ENCODE measurements around the gene IGF1.

Gene IGF1

DNA sequence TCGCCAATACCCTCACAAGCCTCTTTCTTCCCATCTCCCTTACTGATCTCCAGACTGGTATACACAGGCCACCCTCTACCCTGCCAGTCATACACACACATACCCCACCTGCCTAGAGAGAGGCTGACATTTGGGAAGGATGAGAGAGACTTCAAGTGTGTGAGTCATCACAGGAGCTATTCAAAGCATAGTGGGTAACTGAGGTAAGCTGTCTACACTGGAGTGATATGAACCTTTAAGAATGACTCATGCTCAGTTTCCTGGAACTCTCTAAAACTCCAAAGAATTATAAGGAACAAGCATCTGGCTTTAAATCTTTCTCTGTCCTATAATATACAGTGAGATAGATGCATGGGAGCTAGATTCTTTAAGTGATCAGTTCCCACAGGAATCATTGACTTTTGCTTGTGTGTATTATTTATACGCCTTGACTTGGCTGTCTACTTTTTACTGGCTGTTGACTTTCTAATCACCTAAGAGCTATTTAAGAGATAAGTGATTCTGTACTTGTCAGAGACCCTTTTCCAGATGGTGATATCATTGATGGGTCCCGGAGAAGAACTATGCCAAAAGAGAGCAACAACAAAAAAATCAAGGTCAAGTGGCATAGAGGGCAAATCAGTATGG is 5.8 kb downstream of the IGF1 start:
- Histone ChIP-seq H3K27me3 (ENCODE audit: insufficient read depth, low read length) (no peaks in the 10 kb centered on the region), H3K9ac (ENCODE audit: low read depth, low read length) (no peak overlapping the region), H3K9me3 (ENCODE audit: insufficient read depth, low read depth, low read length) (no peaks in the 10 kb centered on the region), H3K27ac (ENCODE audit: low read length) (no peak overlapping the region), H3K4me3 (ENCODE audit: low read length) (no peak overlapping the region), H3K36me3 (ENCODE audit: insufficient read depth, low read depth, low read length) (no peaks in the 10 kb centered on the region), H3K4me1 (ENCODE audit: insufficient read depth, low read length) (peaks cover 9% of the 10 kb centered on the region)

DNA sequence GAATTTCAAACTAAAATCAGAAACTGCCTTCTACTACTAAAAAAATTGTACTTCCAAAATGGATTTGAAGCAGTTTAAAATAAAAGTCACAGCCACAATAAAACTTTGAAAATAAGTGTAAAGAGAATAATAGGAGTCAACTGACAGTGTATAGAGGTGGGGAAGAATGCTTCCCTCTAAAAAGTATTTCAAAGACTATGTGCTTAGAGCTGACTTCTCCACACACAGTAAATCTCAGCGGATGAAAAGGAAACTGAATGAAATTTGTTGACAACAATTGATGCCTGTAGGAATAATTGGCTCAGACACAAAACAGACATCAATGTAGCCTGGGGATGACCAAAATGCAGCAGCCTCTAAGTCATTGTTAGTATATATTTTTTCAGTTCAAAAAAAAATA is 7.9 kb downstream of the IGF1 start:
- no peak overlapping the region for H3K27ac ChIP-seq (ENCODE audit: low read length)
- H3K9ac ChIP-seq (ENCODE audit: low read depth, low read length) = no peak overlapping the region
- no peaks in the 10 kb centered on the region for H3K4me1 ChIP-seq (ENCODE audit: insufficient read depth, low read length)
- H3K9me3 ChIP-seq (ENCODE audit: insufficient read depth, low read depth, low read length) = no peaks in the 10 kb centered on the region
- no peaks in the 10 kb centered on the region for H3K27me3 ChIP-seq (ENCODE audit: insufficient read depth, low read length)
- no peak overlapping the region for H3K4me3 ChIP-seq (ENCODE audit: low read length)
- H3K36me3 ChIP-seq (ENCODE audit: insufficient read depth, low read depth, low read length) = no peaks in the 10 kb centered on the region

DNA sequence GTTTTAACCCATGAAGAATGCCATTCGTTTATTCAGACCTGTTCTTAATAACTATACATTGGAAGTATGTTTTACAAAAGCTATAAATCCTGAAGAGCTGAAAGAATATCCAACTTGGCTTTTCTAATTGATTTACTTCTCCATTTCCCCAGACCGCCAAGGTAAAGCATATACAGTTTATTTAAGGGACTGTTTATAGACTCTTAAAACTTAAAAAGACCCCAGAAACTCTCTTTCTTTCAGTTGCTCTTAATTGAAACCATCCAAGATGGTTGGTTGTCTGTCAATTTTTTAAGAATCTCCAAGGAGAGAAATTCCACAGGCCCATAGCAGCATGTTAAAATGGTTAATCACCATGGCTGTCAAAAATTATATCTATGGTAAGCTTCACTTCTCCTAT is 8.8 kb downstream of the IGF1 start:
- no peaks in the 10 kb centered on the region for H3K4me1 ChIP-seq (ENCODE audit: insufficient read depth, low read length)
- H3K9ac ChIP-seq (ENCODE audit: low read depth, low read length) = no peak overlapping the region
- no peaks in the 10 kb centered on the region for H3K27me3 ChIP-seq (ENCODE audit: insufficient read depth, low read length)
- no peak overlapping the region for H3K4me3 ChIP-seq (ENCODE audit: low read length)
- no peak overlapping the region for H3K27ac ChIP-seq (ENCODE audit: low read length)
- H3K36me3 ChIP-seq (ENCODE audit: insufficient read depth, low read depth, low read length) = no peaks in the 10 kb centered on the region
- H3K9me3 ChIP-seq (ENCODE audit: insufficient read depth, low read depth, low read length) = no peaks in the 10 kb centered on the region

DNA sequence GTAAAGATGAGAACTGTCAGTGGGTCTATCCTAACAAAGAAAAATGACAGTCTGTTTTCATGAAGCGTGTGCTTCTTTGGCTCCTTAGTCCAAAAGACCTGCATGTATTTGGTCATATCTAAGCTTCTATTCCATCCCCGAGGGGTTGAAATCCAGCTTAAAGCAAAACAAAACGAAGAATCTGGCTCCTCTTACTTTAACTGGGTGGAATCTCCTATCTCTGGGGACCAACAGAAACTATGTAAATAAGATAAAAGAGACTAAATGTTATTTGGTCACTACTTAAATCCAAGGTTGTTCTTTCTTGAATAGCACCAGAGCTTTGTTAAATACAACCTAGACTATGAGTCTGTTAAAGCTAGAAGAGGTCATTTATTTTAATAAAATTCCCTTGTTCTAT is 9.4 kb downstream of the IGF1 start:
- H3K27me3 ChIP-seq (ENCODE audit: insufficient read depth, low read length) = no peaks in the 10 kb centered on the region
- no peak overlapping the region for H3K9ac ChIP-seq (ENCODE audit: low read depth, low read length)
- no peaks in the 10 kb centered on the region for H3K36me3 ChIP-seq (ENCODE audit: insufficient read depth, low read depth, low read length)
- no peaks in the 10 kb centered on the region for H3K4me1 ChIP-seq (ENCODE audit: insufficient read depth, low read length)
- H3K27ac ChIP-seq (ENCODE audit: low read length) = no peak overlapping the region
- H3K9me3 ChIP-seq (ENCODE audit: insufficient read depth, low read depth, low read length) = no peaks in the 10 kb centered on the region
- H3K4me3 ChIP-seq (ENCODE audit: low read length) = no peak overlapping the region

DNA sequence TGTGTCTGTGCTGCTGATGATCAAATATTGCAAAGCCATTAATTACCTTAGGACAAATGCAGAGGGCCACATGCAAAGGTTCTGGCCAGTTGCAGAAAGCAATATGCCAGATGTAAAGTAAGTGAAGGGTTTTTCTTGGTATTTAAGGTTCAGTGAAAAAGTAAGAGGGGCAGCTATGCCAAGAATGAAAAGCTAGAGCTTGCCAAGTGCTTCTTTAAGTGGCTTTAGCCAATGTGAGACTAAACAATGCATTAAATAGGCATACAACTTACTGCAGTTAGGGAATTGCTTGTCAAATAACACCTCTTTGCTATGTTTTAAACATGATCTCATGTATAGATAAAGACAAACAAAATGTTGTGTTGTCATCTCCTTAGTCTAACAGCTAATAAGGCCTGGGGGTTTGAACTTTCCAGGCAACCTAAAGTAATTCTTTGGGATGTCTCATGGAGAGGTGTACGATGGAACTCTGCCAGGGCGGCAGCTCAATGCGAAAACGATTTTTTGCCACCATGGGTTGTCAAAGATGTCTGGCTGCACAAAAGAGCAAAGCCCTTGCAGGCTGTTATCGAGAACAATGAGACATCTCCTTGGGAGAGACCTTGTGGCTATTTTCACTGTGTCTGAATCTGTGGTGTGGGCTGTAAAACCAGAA is 12.0 kb downstream of the IGF1 start:
- H3K4me3 ChIP-seq (ENCODE audit: low read length) = no peak overlapping the region
- no peaks in the 10 kb centered on the region for H3K9me3 ChIP-seq (ENCODE audit: insufficient read depth, low read depth, low read length)
- no peak overlapping the region for H3K27ac ChIP-seq (ENCODE audit: low read length)
- H3K9ac ChIP-seq (ENCODE audit: low read depth, low read length) = no peak overlapping the region
- no peaks in the 10 kb centered on the region for H3K36me3 ChIP-seq (ENCODE audit: insufficient read depth, low read depth, low read length)
- H3K4me1 ChIP-seq (ENCODE audit: insufficient read depth, low read length) = no peaks in the 10 kb centered on the region
- no peaks in the 10 kb centered on the region for H3K27me3 ChIP-seq (ENCODE audit: insufficient read depth, low read length)

DNA sequence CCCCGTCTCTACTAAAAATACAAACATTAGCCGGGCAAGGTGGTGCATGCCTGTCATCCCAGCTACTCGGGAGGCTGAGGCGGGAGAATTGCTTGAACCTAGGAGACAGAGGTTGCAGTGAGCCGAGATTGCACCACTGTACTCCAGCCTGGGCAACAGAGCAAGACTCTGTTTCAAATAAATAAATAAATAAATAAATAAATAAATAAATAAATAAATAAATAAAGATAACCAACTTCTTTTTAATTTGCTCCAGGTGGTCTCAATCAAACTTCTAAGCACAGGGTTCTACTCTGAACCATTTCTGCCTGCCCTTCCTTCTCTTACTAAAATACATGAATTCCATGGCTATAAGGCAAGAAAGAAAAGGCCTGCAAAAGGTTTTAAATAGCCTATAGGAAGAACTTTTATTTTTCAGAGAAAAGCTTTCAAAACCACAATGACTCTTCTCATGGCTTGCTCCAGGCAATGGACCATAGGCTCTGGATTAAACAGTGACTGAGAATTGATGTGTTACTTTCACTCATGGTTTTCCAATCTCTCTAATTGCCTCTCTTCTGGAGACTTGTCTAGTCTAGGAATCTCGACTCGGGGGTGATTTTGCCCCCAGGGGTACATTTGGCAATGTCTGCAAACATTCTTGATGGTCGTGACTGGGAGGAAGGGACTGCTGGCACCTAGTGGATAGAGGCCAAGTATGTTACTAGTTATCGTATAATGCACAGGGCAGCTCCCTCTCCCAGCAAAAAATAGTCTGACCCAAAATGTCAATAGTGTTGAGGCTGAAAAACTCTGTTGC is 14.4 kb downstream of the IGF1 start:
- no peak overlapping the region for H3K9ac ChIP-seq (ENCODE audit: low read depth, low read length)
- H3K4me1 ChIP-seq (ENCODE audit: insufficient read depth, low read length) = no peaks in the 10 kb centered on the region
- no peaks in the 10 kb centered on the region for H3K9me3 ChIP-seq (ENCODE audit: insufficient read depth, low read depth, low read length)
- H3K4me3 ChIP-seq (ENCODE audit: low read length) = no peak overlapping the region
- H3K27ac ChIP-seq (ENCODE audit: low read length) = no peak overlapping the region
- H3K27me3 ChIP-seq (ENCODE audit: insufficient read depth, low read length) = no peaks in the 10 kb centered on the region
- no peaks in the 10 kb centered on the region for H3K36me3 ChIP-seq (ENCODE audit: insufficient read depth, low read depth, low read length)

DNA sequence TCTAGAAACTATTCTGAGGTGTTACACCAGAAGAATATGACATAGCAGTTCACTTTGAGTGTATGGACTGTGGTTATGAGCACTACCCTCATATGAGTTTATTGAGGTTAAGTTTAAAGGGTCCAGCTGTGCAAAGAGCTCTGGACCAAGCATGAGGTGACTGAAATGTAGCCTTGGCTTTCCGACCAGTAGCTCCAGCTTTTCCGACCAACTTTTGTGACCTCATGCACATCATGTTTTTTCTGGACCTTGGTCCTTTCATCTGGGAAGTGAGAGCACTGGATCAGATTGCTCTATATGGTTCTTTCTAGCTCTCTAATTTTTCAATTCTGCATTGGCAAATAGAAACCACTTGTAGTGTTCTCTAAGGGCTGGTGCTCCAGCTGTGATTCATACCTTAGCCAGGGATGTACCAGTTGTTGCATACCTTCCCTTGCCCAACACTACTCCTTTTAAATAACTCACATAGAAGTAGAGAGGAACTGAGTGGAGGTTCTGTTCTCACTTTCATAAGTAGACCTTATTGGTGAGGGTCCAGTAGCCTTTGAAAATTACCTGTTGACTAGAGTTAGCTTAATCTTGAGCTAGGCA is 16.6 kb downstream of the IGF1 start:
- Histone ChIP-seq H3K4me3 (ENCODE audit: low read length) (no peak overlapping the region), H3K27ac (ENCODE audit: low read length) (no peak overlapping the region), H3K36me3 (ENCODE audit: insufficient read depth, low read depth, low read length) (no peaks in the 10 kb centered on the region), H3K9ac (ENCODE audit: low read depth, low read length) (no peak overlapping the region), H3K9me3 (ENCODE audit: insufficient read depth, low read depth, low read length) (no peaks in the 10 kb centered on the region), H3K4me1 (ENCODE audit: insufficient read depth, low read length) (no peaks in the 10 kb centered on the region), H3K27me3 (ENCODE audit: insufficient read depth, low read length) (no peaks in the 10 kb centered on the region)

DNA sequence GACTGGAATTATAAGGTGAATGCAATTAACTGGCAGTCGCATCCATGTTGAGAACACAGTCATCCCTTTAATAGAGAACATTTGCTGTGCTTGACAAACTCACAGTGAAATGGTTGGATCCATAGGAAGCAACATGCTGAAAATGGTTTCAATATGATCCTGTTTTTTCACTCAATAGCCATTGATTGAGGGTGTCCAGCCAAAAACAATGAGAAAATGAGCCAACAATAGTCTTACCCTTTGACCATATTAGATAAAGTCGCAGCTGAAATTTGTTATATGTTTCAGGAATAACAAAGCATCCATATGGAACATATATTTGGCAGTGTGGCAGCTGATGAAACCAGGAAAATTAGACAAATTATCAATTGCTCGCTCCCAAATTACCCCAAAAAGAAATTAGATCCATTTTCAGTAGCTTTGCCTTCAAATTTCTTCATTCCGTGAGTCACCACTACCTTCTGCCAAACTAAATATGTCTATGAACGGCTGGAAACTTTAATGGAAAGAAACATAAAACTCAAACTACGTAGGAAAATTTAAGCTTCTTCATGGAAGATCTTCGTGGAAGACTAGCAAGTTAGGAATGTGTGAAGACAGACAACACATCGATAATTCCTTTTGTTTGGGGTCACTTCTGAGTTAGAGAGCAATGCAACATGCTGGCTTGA is 17.4 kb downstream of the IGF1 start:
- no peak overlapping the region for H3K9ac ChIP-seq (ENCODE audit: low read depth, low read length)
- no peaks in the 10 kb centered on the region for H3K4me1 ChIP-seq (ENCODE audit: insufficient read depth, low read length)
- H3K27ac ChIP-seq (ENCODE audit: low read length) = no peak overlapping the region
- no peaks in the 10 kb centered on the region for H3K27me3 ChIP-seq (ENCODE audit: insufficient read depth, low read length)
- no peaks in the 10 kb centered on the region for H3K9me3 ChIP-seq (ENCODE audit: insufficient read depth, low read depth, low read length)
- no peak overlapping the region for H3K4me3 ChIP-seq (ENCODE audit: low read length)
- H3K36me3 ChIP-seq (ENCODE audit: insufficient read depth, low read depth, low read length) = no peaks in the 10 kb centered on the region

DNA sequence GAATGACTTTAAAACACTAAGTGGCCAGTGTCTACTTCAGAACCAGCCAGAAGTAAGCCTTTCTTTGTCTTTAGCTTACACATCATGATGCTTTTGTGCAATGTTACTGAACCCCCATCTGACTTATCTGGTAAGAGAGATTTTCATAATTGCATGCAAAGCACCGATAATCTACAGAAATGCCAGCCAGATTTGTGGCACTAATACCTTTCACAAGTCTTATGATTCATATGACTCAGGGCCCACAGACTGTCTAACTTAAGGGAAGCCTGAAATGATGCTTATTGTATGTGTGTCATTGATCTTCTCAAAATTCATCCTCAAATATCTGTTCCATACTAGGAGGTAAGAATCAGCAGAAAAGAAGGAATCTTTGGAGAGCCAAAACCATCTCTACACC is 18.0 kb downstream of the IGF1 start:
- Histone ChIP-seq H3K27ac (ENCODE audit: low read length) (no peak overlapping the region), H3K4me1 (ENCODE audit: insufficient read depth, low read length) (no peaks in the 10 kb centered on the region), H3K9me3 (ENCODE audit: insufficient read depth, low read depth, low read length) (no peaks in the 10 kb centered on the region), H3K27me3 (ENCODE audit: insufficient read depth, low read length) (no peaks in the 10 kb centered on the region), H3K4me3 (ENCODE audit: low read length) (no peak overlapping the region), H3K36me3 (ENCODE audit: insufficient read depth, low read depth, low read length) (no peaks in the 10 kb centered on the region), H3K9ac (ENCODE audit: low read depth, low read length) (no peak overlapping the region)

DNA sequence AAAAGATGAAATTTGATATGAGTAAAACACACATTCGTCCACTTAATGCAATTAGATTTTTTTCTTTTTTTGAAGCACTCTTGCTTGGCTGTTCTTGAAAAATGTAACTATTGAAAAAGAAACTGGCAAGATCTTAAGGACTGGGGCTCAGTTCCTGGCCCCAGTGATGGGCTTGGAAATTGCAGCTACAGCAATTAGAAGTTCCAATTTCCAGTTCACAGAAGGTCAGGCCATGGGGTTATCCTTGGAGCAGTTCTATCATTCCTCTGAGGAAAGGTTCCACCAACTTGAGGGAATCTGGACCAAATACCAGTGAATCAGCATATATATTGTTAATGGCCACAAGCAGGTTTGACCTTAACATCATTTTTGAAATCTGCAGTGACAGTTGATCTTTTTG is 18.9 kb downstream of the IGF1 start:
- Histone ChIP-seq H3K4me3 (ENCODE audit: low read length) (no peak overlapping the region), H3K4me1 (ENCODE audit: insufficient read depth, low read length) (no peaks in the 10 kb centered on the region), H3K9ac (ENCODE audit: low read depth, low read length) (no peak overlapping the region), H3K36me3 (ENCODE audit: insufficient read depth, low read depth, low read length) (no peaks in the 10 kb centered on the region), H3K9me3 (ENCODE audit: insufficient read depth, low read depth, low read length) (no peaks in the 10 kb centered on the region), H3K27ac (ENCODE audit: low read length) (no peak overlapping the region), H3K27me3 (ENCODE audit: insufficient read depth, low read length) (no peaks in the 10 kb centered on the region)

DNA sequence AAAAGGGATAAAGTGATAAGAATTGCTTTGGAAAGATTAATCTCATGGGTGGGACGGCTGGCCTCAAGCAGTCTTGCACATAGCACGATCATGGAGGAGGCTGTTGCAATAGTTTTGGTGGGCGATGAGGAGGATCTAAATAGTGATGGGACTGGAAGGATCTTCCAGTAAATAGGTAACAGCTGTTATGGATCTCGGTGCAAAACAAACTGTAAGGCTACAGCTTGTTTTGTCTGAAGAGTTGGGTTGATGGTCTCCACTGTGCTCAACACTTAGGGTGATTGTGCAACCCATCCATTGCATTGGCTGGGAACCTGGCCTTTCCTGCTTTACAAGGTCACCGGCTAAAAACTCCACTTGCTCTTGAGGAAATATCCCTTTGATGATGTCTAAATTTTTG is 21.0 kb downstream of the IGF1 start:
- no peaks in the 10 kb centered on the region for H3K9me3 ChIP-seq (ENCODE audit: insufficient read depth, low read depth, low read length)
- no peaks in the 10 kb centered on the region for H3K4me1 ChIP-seq (ENCODE audit: insufficient read depth, low read length)
- no peaks in the 10 kb centered on the region for H3K27me3 ChIP-seq (ENCODE audit: insufficient read depth, low read length)
- H3K9ac ChIP-seq (ENCODE audit: low read depth, low read length) = no peak overlapping the region
- no peak overlapping the region for H3K27ac ChIP-seq (ENCODE audit: low read length)
- H3K36me3 ChIP-seq (ENCODE audit: insufficient read depth, low read depth, low read length) = no peaks in the 10 kb centered on the region
- no peak overlapping the region for H3K4me3 ChIP-seq (ENCODE audit: low read length)
